NCI-H1417 (cell line): Measurements from ENCODE around the gene MRPL17.

Experiments used
- DNase-seq, 3 experiments: peaks; one replicate each; lab custom pipeline; 2025; lab: John Stamatoyannopoulos, UW

The MRPL17 gene

GRCh38 chr11:6682591-6682935 lies 577 bp downstream of the MRPL17 start:
- no peak for DNase-seq

DNA sequence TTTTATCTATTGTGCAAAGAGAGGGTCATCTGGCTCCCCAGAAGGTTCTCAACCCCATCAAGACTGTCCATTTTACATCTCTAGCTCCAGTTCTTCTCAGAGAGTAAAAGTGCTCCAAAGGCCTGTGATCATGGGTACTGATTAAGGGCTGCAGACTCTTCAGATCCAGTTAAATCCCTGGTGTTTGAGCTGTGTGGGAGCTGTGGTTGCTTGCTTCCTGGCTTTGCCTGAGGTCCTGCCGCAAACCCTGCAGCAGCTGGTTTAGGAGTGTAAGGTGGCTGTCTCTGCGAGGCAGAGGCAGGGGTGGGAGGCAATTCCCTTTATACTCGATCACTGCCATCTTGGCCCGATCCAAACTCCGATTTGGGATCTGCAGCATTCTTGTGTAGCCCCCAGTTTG lies 1.2 kb downstream of the MRPL17 start:
- DNase-seq: no peak

- no peak for DNase-seq
Measured at GRCh38 chr11:6681505-6681904, 1.6 kb downstream of the MRPL17 start.

GRCh38 chr11:6677018-6677417 lies 6.1 kb downstream of the MRPL17 start:
- DNase-seq: no peak

DNA sequence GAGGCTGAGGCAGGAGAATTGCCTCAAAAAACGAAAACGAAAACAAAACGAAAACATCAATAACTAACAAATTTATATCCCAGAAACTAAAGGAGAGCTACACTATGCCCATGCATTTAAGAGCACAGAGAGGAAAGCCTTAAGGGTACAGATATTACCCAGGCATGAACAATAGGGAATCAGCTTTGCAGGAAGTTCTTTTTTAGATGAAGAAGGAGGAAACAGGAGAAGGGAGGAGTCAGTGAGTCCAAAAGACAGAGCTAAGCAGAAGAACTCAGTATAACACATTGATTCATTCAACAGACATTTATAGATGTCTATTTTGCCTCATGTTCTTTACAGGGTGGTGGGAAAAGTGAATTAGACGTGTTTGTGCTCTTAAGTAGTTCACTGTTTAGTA lies 8.3 kb downstream of the MRPL17 start:
- DNase-seq: no peak

DNA sequence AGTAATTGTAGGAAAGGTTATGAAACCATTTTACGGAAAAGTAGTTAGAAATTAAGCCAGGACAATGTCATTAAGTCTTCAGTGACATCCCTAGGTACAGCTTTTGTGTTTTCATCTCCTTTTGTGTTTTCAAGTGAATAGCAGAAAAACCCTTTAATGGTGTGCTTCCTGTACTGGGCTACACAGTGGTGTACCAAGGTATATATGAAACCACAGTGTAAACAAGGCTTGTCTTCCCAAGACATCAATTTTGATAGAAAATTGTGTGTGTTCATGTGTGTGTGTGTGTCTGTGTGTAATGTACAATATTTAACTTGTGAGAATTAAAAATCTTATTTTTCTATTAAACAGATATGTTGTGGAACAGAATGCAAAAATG lies 8.9 kb downstream of the MRPL17 start:
- no peak for DNase-seq

DNA sequence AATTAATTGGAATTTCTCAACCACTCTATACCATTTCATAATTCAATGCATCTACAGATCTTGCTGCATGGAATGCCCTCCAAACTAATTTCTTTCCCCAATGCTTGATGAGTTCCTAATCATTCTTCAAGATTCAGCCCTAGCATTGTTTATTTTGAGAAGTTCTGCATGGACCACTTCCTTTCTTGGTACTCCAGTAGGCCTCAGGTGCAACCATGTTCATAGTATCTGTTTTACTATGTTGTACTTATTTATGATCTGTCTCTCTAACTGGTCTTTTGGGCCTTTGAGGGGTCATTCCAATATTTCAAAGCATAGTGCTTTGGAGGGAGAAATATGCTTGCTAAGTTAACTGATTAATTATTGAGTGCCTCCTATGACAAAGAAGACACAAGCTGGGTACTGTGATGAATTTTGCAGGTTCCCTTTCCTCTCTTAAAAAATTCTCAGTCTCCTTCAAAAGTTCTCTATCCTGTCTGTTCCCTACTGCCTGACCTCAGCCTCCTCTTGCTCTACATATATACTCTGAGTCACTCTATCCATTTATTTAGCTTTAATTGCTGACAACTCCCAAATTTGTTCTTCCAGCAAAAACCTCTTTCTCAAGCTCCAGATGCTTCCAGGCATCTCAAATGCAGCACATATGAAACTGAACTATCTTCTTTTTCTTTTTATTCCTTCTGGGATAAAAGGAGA lies 9.5 kb downstream of the MRPL17 start:
- no peak for DNase-seq

- DNase-seq: no peak
Measured at GRCh38 chr11:6671991-6672390, 11.1 kb downstream of the MRPL17 start.

DNA sequence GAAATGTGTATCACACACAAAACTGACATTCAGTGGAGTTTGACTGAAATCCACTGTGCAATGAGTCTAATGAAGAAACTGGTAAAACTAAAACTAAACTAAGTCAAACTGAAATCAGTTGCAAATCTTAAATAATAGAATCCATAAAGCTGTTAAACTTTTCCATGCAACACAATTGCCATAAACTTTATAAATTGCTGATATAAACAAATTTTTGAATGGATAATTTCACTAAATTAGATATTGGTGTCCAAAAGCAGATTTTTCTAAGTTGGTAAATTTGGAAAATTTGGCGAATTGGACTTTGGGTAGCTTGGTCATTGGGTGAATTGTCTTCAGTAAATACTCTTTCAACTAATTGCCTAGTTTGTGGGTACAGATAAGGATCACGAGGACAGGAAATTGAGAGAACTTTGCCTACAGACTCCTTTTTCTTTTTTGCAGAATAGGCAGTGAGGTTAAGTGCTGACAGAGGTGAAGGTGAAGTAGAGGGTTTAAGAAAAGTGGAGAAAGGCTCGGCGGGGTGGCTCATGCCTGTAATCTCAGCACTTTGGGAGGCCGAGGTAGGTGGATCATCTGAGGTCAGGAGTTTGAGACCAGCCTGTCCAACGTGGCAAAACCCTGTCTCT lies 12.8 kb downstream of the MRPL17 start:
- no peak for DNase-seq

DNA sequence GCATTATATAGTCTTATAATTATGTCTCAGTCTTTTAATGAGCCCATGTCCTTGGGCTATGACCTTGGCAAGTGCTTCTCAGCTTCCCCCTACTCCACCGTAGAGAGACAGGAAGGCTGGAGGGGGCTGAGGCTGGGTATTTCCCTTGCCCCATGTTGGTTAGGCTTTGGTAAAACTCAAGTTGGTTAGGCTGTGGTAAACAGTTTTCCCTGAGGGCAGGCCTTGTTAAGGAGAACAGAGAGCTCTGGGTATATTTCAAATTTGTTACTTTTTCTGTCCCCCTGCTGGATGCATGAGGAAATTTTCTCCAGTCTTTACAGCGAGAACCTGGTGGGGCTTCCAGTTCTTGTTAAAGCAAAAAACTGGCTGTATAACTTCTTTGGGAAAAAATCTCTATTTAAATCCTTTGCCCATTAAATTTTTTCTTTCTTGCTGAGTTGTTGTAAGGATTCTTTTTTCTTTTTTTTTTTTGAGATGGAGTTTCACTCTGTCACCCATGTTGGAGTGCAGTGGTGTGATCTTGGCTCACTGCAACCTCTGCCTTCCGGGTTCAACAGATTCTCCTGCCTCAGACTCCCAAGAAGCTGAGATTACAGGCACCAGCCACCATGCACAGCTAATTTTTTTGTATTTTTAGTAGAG lies 15.3 kb downstream of the MRPL17 start:
- peak in 1 of 3 experiments; percentile 17 for DNase-seq

GRCh38 chr11:6666302-6667183 lies 16.6 kb downstream of the MRPL17 start:
- no peak for DNase-seq

DNA sequence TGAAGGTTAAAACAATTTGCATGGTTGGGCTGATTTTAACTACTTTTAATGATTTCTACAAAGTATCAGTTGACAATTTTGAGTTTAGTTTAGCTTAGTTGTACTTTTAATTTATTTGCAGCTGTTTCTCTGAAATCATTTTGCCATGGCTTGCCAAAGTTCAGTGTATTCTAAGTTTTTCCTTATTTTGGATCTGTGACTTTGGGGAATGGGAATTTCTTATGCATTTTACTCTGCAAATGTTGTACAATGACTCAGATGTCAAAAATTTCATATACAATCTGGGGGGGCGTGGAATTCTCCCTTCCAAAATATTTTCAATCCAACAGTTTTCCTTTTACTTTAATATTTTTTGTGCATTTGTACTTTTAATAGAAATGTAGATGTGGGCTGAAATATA lies 18.6 kb downstream of the MRPL17 start:
- no peak for DNase-seq

- no peak for DNase-seq
Measured at GRCh38 chr11:6663794-6664469, 19.2 kb downstream of the MRPL17 start.

GRCh38 chr11:6660712-6661111 lies 22.4 kb downstream of the MRPL17 start:
- no peak for DNase-seq

GRCh38 chr11:6658647-6659046 lies 24.5 kb downstream of the MRPL17 start:
- DNase-seq: no peak

- no peak for DNase-seq
Measured at GRCh38 chr11:6657346-6657745, 25.8 kb downstream of the MRPL17 start.

- no peak for DNase-seq
Measured at GRCh38 chr11:6656936-6657335, 26.2 kb downstream of the MRPL17 start.

GRCh38 chr11:6656584-6656915 lies 26.6 kb downstream of the MRPL17 start:
- DNase-seq: no peak

DNA sequence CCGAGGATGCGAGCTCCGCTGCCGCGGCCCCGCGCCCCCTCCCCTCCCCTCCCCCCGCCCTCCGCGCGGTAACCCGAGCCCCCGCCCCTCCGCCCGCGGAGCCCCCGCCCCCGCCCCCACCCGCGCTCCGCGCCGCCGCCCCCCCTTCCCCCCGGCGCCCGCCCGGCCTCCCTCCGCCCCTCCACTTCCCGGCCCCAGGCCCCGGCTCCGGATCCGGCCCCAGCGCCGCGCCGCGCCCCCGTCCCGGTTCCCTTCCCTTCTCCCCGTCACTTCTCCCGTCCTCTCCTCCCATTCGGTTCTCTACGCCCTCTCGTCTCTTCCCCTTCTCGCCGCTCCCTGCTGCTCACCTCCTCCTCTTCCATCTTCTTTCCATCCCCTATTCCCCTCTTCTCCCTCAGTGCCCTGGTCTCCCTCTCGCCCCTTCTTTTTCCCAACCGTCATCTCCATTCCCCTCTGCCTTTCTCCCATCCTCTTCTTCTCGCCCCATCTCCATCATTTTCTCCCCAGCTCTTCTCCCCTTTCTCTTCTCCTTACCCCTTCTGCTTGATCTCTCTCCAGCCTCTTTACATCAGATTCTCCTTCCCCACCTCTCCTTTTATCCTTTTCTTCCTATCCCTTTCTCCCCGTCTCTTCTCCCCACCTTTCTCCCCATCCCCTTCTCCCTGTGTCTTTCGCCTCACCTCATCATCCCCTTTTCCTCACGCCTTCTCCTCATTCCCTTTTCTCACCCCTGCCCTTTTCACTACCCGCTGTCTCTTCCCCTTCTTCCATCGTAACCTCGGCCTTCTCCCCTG lies 27.2 kb downstream of the MRPL17 start, which contains the start of gene DCHS1:
Gene DCHS1 (minus strand): TSS at position 20 of the 794 bp plus-strand sequence. CDS start 14,196 bp downstream, outside the sequence.
- peak in 2 of 3 experiments; percentile 46 to 54 for DNase-seq

- DNase-seq: peak in 2 of 3 experiments; percentile 54 to 60
Measured at GRCh38 chr11:6655020-6655789, 27.9 kb downstream of the MRPL17 start.
